Mesenteric fat pad (tissue), 1 donor: ENCODE results near the gene SUPT20HL1. TPM values are rescaled to one million over a fixed set of nuclear protein-coding genes. Genes with fewer than 3 reads are reported as not detected.
"Not testable (repeated sequence)": the region's sequence is repeated elsewhere in the genome, so short reads cannot be mapped to it uniquely, and the experiment has no call there.

Experiments used
- DNase-seq: peaks from one replicate; pipeline ENCODE4 v3.0.0-alpha.2; 2020; ENCODE audit warnings: low spot score
- total RNA-seq: library from RNA; stranded (reverse); fragmentation: NEBNext Ultra II Directional; extraction: Animal tissue kit (Norgen Biotek cat#: 25700); gene quantifications from one replicate; pipeline ENCODE4 v1.2.1, GENCODE V29; 2021
- donor health status: DM: yes; HTN: yes; CAD: no.

SUPT20HL1 gene
- total RNA-seq, 1 donor from 2014 or later = not detected

- DNase-seq = not testable (repeated sequence)
Measured at GRCh38 chrX:24363432-24364181, 3.2 kb downstream of the SUPT20HL1 start.

GRCh38 chrX:24364326-24364725, 3.9 kb downstream of the SUPT20HL1 start:
- DNase-seq = no peak

- DNase-seq = no peak
Measured at GRCh38 chrX:24364851-24365538, 4.6 kb downstream of the SUPT20HL1 start.

- not testable (repeated sequence) for DNase-seq
Measured at GRCh38 chrX:24366762-24367400, 6.4 kb downstream of the SUPT20HL1 start.

- no peak for DNase-seq
Measured at GRCh38 chrX:24369816-24370215, 9.4 kb downstream of the SUPT20HL1 start.

- DNase-seq = no peak
Measured at GRCh38 chrX:24371391-24371972, 11.0 kb downstream of the SUPT20HL1 start.

- no peak for DNase-seq
Measured at GRCh38 chrX:24372021-24372763, 11.8 kb downstream of the SUPT20HL1 start.

- no peak for DNase-seq
Measured at GRCh38 chrX:24375600-24376131, 15.2 kb downstream of the SUPT20HL1 start.

GRCh38 chrX:24376403-24376802, 16.0 kb downstream of the SUPT20HL1 start:
- DNase-seq = no peak

GRCh38 chrX:24377195-24377594, 16.8 kb downstream of the SUPT20HL1 start:
- DNase-seq = no peak

GRCh38 chrX:24377911-24378468, 17.6 kb downstream of the SUPT20HL1 start:
- no peak for DNase-seq

- DNase-seq = no peak
Measured at GRCh38 chrX:24378706-24379105, 18.3 kb downstream of the SUPT20HL1 start.

- DNase-seq = no peak
Measured at GRCh38 chrX:24380262-24381187, 20.1 kb downstream of the SUPT20HL1 start.

GRCh38 chrX:24382315-24382714, 21.9 kb downstream of the SUPT20HL1 start:
- not testable (repeated sequence) for DNase-seq

- DNase-seq = no peak
Measured at GRCh38 chrX:24387724-24388123, 27.3 kb downstream of the SUPT20HL1 start.

- DNase-seq = no peak
Measured at GRCh38 chrX:24391389-24391788, 30.9 kb downstream of the SUPT20HL1 start.

- no peak for DNase-seq
Measured at GRCh38 chrX:24391843-24392242, 31.4 kb downstream of the SUPT20HL1 start.

GRCh38 chrX:24392709-24393108, 32.3 kb downstream of the SUPT20HL1 start:
- DNase-seq = no peak

GRCh38 chrX:24395775-24396174, 35.3 kb downstream of the SUPT20HL1 start:
- no peak for DNase-seq
